ENCODE data around the gene SH3D21. TPM values are rescaled to one million over a fixed set of nuclear protein-coding genes. Genes with fewer than 3 reads are reported as not detected.

Gene SH3D21
- total and polyA plus RNA-seq, 2 of the 8 experiments (the other 6 are each of a cell fraction or from before 2014, with no cell fraction given): 3.4 to 8.6 TPM

- WGBS, 2 experiments (ENCODE audit: extremely low coverage in 1 of 2, insufficient coverage in 1 of 2, insufficient read length in 1 of 2, insufficient replicate concordance in 2 of 2, low coverage in 1 of 2, low lambda C conversion rate in 2 of 2, missing lambda C conversion rate in 1 of 2): 93% methylated on average over 14 of the region's 14 CpGs; no CpG with 5 or more reads in 1 of the 2 experiments
- H3K9me3 ChIP-seq (ENCODE audit: insufficient read depth in 2 of 2, low read depth in 1 of 2, low read length in 1 of 2): no peaks in the 10 kb centered on the region
- TF ChIP-seq SIX5 (IDR thresholded peaks at IDR 0.05; ENCODE audit: low read depth, low read length) (no peak), NANOG (IDR thresholded peaks at IDR 0.05; ENCODE audit: insufficient read depth, low read depth, low read length, poor library complexity, severe bottlenecking) (no peak), SIRT6 (IDR thresholded peaks at IDR 0.05; ENCODE audit: low read length) (no peak), EGR1 (IDR thresholded peaks at IDR 0.05; ENCODE audit: borderline replicate concordance, low read depth, low read length) (no peak), POLR2AphosphoS5 (IDR thresholded peaks at IDR 0.05; ENCODE audit: low read depth, low read length) (no peak), YY1 (IDR thresholded peaks at IDR 0.05; ENCODE audit: low read depth, low read length) (no peak), CHD1 (IDR thresholded peaks at IDR 0.05; ENCODE audit: low read depth, low read length) (no peak), RFX5 (IDR thresholded peaks at IDR 0.05; ENCODE audit: borderline replicate concordance, low read depth, low read length) (no peak), CREB1 (IDR thresholded peaks at IDR 0.05) (no peak), SP4 (IDR thresholded peaks at IDR 0.05; ENCODE audit: low read length) (no peak), CTCF (IDR thresholded peaks at IDR 0.05; ENCODE audit: control extremely low read depth in 1 of 3, insufficient read depth in 1 of 3, low read depth in 1 of 3, low read length in 3 of 3) (no peak)
Measured at GRCh38 chr1:36351227-36351977, 45.2 kb downstream of the SH3D21 start.

More at GRCh38 chr1:36351227-36351977, 45.2 kb downstream of the SH3D21 start:
- Histone ChIP-seq H4K8ac (ENCODE audit: extremely low read depth, insufficient read depth, low read length) (no peak overlapping the region), H4K5ac (ENCODE audit: insufficient read length, low read depth, low read length) (no peak overlapping the region), H3K18ac (ENCODE audit: extremely low read depth, low read length) (no peak overlapping the region), H3K4me1 (replicated peaks in 1 of 4; ENCODE audit: control insufficient read depth in 3 of 4, insufficient read depth in 4 of 4, low read length in 3 of 4) (peaks cover 0 to 6% (median 0%) of the 10 kb centered on the region in 4 experiments; a peak in 1 of 7 replicates), H4K20me1 (replicated peaks in 1 of 2; ENCODE audit: control insufficient read depth in 1 of 2, insufficient read depth in 2 of 2, low read length in 2 of 2) (peaks cover 0 to 3% of the 10 kb centered on the region in 2 experiments), H2AK5ac (ENCODE audit: low read depth, low read length) (no peak overlapping the region), H3K23me2 (ENCODE audit: low read depth, low read length) (no peaks in the 10 kb centered on the region), H3K4me3 (ENCODE audit: extremely low read depth in 1 of 4, insufficient read depth in 2 of 4, low read depth in 3 of 4, low read length in 4 of 4) (no peak overlapping the region), H4K91ac (replicated peaks; ENCODE audit: insufficient read length, low read length) (no peak overlapping the region), H3K79me1 (ENCODE audit: low read depth, low read length) (no peaks in the 10 kb centered on the region; the same call in 1 of the 2 replicates), H2BK120ac (replicated peaks; ENCODE audit: low read depth, low read length) (no peak overlapping the region), H3K27me3 (replicated peaks in 1 of 4; ENCODE audit: control insufficient read depth in 3 of 4, extremely low read depth in 1 of 4, insufficient read depth in 3 of 4, low read length in 3 of 4) (no peaks in the 10 kb centered on the region), H2AFZ (ENCODE audit: low read length) (no peak overlapping the region), H3K4me2 (ENCODE audit: insufficient read depth in 1 of 2, low read depth in 2 of 2, low read length in 2 of 2) (no peak overlapping the region), H2BK12ac (ENCODE audit: low read depth, low read length) (no peak overlapping the region), H3K14ac (ENCODE audit: insufficient read length) (no peak overlapping the region), H3K23ac (ENCODE audit: insufficient read length) (no peak overlapping the region), H2BK15ac (ENCODE audit: low read length) (peak overlapping the region; percentile 46; the same call in 1 of the 2 replicates), H3K79me2 (ENCODE audit: control insufficient read depth in 1 of 2, insufficient read depth in 2 of 2, low read length in 2 of 2) (no peaks in the 10 kb centered on the region), H2BK5ac (ENCODE audit: low read depth, low read length) (peak overlapping the region; percentile 52; the same call in 1 of the 2 replicates), H3K4ac (replicated peaks; ENCODE audit: insufficient read length, low read depth, low read length) (no peak overlapping the region), H3K27ac (ENCODE audit: low read depth, low read length) (no peak overlapping the region), H3K36me3 (ENCODE audit: control insufficient read depth in 2 of 4, insufficient read depth in 4 of 4, low read length in 3 of 4) (peaks cover 4 to 30% (median 16%) of the 10 kb centered on the region in 4 experiments; a peak in 7 of 8 replicates), H3K56ac (replicated peaks; ENCODE audit: insufficient read length, low read depth, low read length) (no peak overlapping the region), H3K9ac (replicated peaks in 1 of 4; ENCODE audit: extremely low read depth in 1 of 4, low read depth in 3 of 4, low read length in 3 of 4) (0 out of 7 replicates have a peak overlapping the region, but pooled peaks of 1 of the 4 experiments have one; percentile 9), H2BK20ac (ENCODE audit: low read length) (no peak overlapping the region)
- CTCF ChIA-PET (ENCODE audit: partially characterized antibody): interaction anchor here (0.6 to 13.3 kb wide), 10 partner anchors 9 to 218 kb away, joined by 3 to 150 read pairs (median 3); no protein-coding TSS in a partner anchor
- POLR2A ChIA-PET (ENCODE audit: partially characterized antibody): interaction anchor here (0.8 to 4.4 kb wide), 6 partner anchors 9 to 89 kb away, joined by 3 to 19 read pairs (median 4); no protein-coding TSS in a partner anchor
- no peak for DNase-seq (ENCODE audit: low read depth in 1 of 2, low spot score in 2 of 2)
- no peak for FAIRE-seq
